Measurements from ENCODE around the gene ENG.

GRCh38 chr9:127828262-127829031 lies 26.0 kb downstream of the ENG start:
- TF ChIP-seq CTCF (IDR thresholded peaks at IDR 0.05) = no peak
- no peak for TF ChIP-seq PBX3 (IDR thresholded peaks at IDR 0.05)
- no peak for TF ChIP-seq CHD4 (IDR thresholded peaks at IDR 0.05; ENCODE audit: borderline replicate concordance)
- peak; percentile 24; the same call in 1 of the 2 replicates for TF ChIP-seq POLR2A (IDR thresholded peaks at IDR 0.05; ENCODE audit: low read length)
- TF ChIP-seq E2F6 (IDR thresholded peaks at IDR 0.05; ENCODE audit: borderline replicate concordance, low read depth) = no peak
- no peak for TF ChIP-seq HDAC2 (IDR thresholded peaks at IDR 0.05)
- TF ChIP-seq USF2 (IDR thresholded peaks at IDR 0.05) = no peak
- TF ChIP-seq SMC3 (IDR thresholded peaks at IDR 0.05) = no peak
